Activated CD8-positive, alpha-beta memory T cell treated with anti-CD3 and anti-CD28 coated beads, Interleukin-2, amount 50 U/mL, for 4 hours (primary cell): ENCODE data around the gene ELL.

Experiments used
- DNase-seq: peaks from one replicate; pipeline ENCODE4 v3.0.0-alpha.2; 2020

Gene ELL

DNA sequence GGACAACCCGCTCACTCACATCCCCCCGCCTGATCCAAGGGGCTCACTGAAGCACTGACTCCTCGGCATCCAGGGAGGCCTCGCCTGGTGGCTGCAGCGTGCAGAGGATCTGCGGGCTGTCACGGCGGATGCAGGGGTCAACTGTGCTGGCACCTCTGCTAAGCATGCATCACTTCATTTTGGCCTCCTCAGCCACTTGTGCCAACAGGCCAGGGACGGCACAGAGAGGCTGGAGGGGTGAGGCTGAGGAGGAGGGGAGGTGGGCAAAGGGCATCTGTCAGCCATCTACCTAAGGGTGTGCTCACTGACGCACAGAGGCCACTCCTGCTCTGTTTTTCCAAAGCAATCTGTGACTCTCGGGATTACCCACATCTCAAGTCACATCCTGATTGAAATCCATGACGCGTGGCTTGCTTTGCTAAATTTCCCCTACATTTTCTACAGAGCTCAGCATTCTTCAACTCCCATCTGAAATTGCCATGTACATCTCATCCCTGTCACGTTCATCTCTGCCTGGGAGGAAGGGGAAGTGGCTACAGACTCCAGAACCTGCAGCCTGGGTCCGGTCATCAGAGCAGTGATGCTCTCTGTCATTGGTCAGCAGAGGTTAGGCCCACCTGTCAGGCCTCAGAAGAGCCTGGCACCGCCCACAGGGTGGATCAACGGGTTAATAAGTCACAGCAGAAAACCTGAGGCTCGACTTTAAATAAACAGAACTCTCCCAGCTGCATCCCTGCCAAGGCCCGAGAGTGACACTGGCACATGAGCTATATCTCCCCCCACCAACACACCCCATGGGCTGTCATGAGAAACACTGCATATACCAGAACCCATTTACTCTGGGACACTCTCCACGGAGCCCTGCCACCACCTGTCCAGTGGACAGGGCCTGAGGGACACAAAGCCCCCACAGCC lies 17.6 kb downstream of the ELL start:
- no peak for DNase-seq

DNA sequence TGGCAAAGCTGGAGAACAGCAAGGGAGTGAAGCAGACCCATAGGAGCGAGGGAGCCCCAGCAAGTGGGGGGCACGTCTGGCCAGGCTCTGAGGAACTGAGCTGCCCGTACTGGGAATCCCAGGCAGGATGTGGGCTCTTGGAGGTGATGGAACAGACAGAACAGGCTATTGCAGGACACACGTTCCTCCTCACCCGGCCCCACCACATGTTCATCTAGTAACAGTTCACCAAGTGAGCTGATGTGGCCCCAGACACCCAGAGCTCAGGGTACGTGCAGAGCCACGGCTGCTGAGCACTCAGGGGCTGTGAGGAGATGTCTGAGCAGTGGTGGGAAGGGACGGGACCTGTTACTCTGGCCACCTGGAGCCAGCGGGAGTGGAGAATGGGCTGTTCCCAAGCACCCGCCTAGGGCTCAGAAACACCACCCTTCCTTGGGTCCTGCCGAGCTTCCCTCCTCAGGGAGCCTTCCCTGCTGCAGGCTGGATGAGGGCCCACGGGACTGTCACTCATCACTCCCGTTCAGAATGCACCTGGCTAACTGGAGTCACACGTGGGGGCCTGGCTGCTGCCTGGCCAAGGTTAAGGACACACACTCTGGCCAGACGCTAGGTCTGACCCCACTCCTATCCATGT lies 18.4 kb downstream of the ELL start:
- no peak for DNase-seq

DNA sequence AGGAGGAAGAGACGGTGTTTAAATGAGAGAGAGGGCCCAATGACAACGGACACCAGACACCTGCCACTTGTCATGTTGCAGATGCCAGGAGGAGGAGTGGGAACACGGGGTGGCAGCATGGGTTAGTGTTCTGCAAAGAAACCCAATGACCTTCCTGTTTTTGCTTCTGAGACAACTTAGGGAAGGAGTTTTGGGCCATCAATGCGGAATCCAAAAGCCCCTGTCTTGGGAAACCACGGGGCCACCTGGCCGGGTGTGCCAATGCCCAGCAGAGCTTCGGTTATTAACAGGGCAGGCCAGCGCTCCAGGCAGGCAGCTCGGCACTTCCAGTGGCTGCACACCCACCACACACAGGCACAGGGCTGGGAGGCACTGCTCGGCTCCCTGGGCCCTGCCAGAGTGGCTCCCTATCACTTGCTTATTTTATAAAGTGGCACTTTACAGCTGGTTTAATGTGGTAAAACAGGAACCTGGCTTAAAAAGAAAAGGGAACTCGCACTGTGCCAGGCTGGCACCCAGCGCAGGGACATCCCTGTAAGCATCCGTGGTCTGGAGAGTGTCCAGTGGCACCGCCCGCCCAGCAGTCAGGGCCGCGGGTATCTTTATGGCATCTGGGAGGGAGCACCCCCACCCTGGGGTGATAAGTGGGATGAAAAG lies 19.1 kb downstream of the ELL start:
- DNase-seq: no peak

- DNase-seq: no peak
Measured at GRCh38 chr19:18502246-18502637, 19.6 kb downstream of the ELL start.

GRCh38 chr19:18501832-18502231 lies 20.0 kb downstream of the ELL start:
- no peak for DNase-seq

DNA sequence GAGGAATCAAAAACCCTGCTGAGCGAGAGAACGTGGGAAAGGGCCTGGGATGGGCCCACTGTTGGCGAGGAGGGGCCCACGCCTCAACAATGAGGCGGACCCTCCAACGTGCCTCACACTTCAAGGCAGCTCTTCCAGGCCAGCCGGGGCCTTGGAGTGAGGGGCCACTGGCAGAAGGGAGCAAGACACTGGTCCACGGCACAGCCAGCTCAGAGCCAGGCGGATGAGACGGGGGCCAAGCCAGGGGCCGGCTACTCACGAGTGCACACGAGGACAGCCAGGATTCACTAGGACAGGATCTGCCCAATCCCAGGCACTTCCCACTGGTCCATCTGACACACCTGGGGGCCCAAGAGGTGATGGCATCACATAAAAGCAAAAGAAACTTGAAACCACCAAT lies 20.5 kb downstream of the ELL start:
- no peak for DNase-seq

- DNase-seq: no peak
Measured at GRCh38 chr19:18500799-18501198, 21.1 kb downstream of the ELL start.

GRCh38 chr19:18500376-18500775 lies 21.5 kb downstream of the ELL start:
- no peak for DNase-seq

- DNase-seq: no peak
Measured at GRCh38 chr19:18499055-18499775, 22.7 kb downstream of the ELL start.

- DNase-seq: no peak
Measured at GRCh38 chr19:18496980-18497256, 25.0 kb downstream of the ELL start.

DNA sequence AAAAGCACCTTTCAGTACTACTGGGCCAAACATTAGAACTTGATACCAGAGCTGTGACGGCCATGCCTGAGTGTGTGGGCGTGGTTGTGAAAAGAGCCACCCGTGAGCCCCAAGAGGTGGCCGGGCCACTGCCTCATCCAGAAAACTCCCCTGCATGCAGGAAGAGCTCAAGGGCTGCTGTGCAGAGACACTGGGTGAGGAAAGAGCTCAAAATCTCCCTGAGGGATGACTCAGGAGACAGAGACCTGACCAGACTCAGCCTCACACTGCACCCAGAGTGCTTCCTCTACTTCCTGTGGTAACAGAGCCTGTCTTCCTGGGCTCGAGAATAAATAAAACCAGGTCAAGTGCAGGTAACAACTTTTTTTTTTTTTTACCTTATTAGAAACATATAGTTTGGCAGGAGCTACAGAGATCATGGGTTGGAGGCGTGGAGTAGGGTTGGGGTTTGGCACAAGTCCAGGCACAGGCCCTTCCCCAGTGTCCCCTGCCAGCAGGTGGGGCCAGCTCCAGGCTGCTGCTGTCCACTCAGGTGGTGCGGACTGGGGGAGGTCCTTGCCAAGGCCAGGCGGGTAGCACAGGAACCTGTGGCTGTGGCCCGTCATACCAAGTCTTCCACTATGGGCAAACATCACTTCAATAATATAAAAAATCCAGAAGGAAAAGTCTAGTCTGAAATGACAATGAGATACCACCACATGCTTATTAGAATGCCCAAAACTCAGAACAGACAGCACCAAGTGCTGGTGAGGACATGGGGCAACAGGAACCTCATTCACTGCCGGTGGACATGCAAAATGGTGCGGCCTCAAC lies 25.5 kb downstream of the ELL start:
- peak; percentile 52 for DNase-seq

- DNase-seq: no peak
Measured at GRCh38 chr19:18495204-18495911, 26.5 kb downstream of the ELL start.

DNA sequence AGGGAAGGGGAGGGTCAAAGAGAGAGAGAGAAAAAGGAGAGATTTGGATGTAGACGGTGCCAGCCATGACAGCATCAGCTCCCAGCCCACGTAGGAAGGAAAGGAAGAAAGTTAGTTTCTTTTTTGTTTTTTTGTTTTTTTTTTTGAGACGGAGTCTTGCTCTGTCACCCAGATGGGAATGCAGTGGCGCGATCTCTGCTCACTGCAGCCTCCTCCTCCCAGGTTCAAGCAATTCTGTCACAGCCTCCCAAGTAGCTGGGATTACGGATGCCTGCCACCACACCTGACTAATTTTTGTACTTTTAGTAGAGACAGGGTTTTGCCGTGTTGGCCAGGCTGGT lies 27.6 kb downstream of the ELL start:
- DNase-seq: no peak

- DNase-seq: no peak
Measured at GRCh38 chr19:18493440-18494266, 28.2 kb downstream of the ELL start.

- no peak for DNase-seq
Measured at GRCh38 chr19:18491995-18492953, 29.6 kb downstream of the ELL start.

DNA sequence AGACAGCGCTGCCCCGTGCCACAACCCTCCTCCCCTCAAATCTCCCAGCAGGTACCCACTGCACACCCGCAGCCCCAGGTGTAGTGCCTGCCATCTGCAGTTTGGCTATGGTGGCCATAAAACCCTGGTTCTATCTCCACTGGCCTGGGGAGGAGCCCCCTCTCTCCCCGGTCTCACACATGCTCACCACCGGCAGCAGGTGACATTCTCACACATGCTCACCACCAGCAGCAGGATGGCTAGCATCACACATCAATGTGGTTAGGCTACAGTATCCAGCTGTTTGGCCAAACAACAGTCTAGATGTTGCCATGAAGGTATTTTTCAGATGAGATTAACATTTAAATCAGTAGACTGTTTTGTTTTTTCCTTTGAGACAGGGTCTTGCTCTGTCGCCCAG lies 31.1 kb downstream of the ELL start:
- no peak for DNase-seq

DNA sequence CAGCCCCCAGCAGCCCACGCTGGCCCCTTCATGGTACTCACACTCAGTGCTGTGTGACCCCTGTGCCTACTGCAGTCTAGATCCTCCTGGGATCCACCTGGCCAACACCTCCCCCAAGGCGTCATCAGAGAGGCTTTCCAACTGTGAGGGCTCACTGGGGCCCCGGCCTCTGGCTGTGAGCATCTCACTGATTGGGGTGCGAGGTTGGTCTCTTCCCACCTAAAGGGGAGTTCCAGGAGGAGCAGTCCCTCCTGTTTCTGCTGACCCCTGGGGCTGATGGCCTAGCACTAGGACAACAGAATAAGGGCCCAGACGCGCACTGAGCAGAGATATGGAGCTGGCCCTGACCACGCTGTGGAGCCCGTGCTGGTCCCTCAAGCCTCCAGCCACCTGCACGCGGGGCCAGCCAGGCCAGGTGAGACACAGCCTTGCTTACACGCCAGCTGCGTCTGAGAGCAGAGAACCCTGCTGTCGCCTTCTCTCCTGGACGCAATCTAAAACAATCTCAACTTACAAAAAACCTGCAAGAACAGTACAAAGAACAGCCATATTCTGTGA lies 32.2 kb downstream of the ELL start:
- DNase-seq: no peak

GRCh38 chr19:18488838-18489626 lies 32.8 kb downstream of the ELL start:
- DNase-seq: no peak

- no peak for DNase-seq
Measured at GRCh38 chr19:18488403-18488723, 33.5 kb downstream of the ELL start.
